ENCODE data around the gene TLR9.

TLR9 gene

GRCh38 chr3:52233108-52233591 is 7.7 kb upstream of the TLR9 start:
- in situ Hi-C loops (cut with MboI; ENCODE audit: low sequenced_read_pairs): loop anchor here (10.0 kb wide), 1 partner anchor 112 kb away; no protein-coding TSS in a partner anchor

GRCh38 chr3:52232279-52233107 is 7.0 kb upstream of the TLR9 start:
- in situ Hi-C loops (cut with MboI; ENCODE audit: low sequenced_read_pairs): loop anchor here (10.0 kb wide), 1 partner anchor 112 kb away; no protein-coding TSS in a partner anchor

DNA sequence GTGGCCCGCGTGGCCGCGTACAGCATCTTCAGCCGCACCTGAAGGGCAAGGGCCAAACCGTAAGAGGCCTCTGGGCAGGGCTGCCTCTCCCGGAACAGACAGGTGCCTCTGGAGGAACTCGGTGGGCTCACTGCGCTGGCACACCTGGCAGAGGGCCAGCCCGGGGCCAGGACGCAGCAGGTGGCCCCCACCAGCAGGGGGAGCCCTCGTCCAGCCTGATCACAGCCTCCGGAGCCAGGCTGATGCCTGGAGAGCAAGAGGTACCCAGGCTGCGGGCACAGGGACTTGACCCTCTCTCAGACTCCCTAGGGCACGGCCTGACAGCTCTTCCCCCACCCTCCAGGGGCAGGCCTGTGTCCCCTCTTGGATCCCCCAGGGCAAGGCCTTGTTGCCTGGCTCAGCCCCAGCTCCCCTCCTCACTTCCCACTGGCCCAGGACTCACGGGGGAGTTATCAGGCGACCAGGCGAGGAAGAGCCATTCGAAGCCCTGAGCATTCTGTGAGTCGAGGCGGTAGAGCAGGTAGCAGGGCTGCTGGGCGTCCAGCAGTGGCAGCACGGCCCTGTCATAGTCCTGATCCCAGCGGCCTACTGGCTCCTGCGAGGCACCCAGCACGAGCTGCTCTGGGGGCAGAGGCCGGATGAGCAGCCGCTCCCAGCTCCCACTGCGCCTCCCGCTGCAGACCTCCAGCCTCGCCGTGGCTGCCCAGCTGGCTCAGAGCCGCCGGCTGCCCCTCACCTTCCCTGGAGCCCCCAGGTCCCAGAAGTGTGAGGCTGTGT is 6.2 kb upstream of the TLR9 start:
- in situ Hi-C loops (cut with MboI; ENCODE audit: low sequenced_read_pairs): loop anchor here (10.0 kb wide), 1 partner anchor 113 kb away; no protein-coding TSS in a partner anchor

GRCh38 chr3:52230889-52231499 is 5.5 kb upstream of the TLR9 start:
- in situ Hi-C loops (cut with MboI; ENCODE audit: low sequenced_read_pairs): loop anchor here (10.0 kb wide), 1 partner anchor 114 kb away; no protein-coding TSS in a partner anchor

DNA sequence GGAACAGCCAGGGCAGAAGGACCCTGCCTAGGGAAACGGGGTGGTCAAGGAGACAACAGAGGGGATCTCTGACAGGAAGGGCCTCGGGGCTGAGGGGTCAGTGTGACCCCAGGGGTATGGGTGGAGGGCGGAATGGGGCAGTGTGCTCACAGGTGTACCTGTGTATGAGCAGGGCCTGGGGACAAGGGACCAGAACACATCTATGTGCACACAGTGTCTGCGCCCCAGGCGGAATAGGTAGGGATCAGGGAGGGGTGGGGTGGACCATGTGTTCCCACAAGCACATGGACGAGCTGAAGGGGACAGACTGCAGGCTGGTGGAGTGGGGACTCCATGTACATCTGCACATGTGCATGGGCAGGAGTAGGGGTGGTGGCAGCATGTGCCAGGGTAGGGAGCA is 5.0 kb upstream of the TLR9 start:
- in situ Hi-C loops (cut with MboI; ENCODE audit: low sequenced_read_pairs): loop anchor here (10.0 kb wide), 1 partner anchor 114 kb away; no protein-coding TSS in a partner anchor

DNA sequence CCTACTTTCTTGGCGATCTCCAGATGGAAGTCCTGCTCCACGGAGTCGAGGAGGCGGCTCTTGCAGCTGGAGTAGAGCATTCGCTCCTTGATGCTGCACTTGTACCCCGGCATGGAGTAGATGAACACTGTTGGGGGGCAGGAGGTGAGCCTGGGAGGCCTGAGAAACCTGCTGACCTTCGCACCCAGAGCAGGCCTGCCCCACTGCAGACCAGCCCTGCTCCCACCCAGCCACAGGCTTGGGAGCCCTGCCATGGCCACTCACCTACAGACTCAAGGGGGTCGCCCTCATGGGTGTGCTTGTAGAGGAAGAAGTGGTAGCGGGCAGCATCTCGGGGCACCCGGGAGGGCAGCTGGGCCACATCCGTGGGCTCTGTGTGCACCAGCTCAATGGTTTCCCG is 4.2 kb upstream of the TLR9 start:
- in situ Hi-C loops (cut with MboI; ENCODE audit: low sequenced_read_pairs): loop anchor here (10.0 kb wide), 1 partner anchor 115 kb away; no protein-coding TSS in a partner anchor

GRCh38 chr3:52228751-52229291 is 3.4 kb upstream of the TLR9 start:
- in situ Hi-C loops (cut with MboI; ENCODE audit: low sequenced_read_pairs): no loop called here

GRCh38 chr3:52228266-52228665 is 2.8 kb upstream of the TLR9 start:
- in situ Hi-C loops (cut with MboI; ENCODE audit: low sequenced_read_pairs): no loop called here

DNA sequence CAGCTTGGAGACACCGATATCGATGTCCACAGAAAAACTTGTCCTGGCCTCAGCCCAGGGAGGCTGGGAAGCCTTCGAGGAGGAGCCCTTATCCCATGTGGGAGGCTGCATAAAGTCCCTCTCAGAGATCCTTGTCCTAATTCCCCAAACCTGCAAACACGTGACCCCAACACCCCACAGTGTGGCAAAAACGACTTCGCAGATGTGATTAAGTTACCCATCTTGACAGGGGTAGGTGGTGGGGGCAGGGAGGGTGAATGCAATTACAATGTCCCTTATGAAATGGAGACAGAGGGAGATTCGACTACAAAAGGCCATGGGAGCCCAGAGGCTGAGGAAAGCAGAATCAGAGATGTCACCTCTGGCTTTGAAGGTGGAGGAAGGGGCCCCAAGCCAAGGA is 2.3 kb upstream of the TLR9 start:
- in situ Hi-C loops (cut with MboI; ENCODE audit: low sequenced_read_pairs): no loop called here

DNA sequence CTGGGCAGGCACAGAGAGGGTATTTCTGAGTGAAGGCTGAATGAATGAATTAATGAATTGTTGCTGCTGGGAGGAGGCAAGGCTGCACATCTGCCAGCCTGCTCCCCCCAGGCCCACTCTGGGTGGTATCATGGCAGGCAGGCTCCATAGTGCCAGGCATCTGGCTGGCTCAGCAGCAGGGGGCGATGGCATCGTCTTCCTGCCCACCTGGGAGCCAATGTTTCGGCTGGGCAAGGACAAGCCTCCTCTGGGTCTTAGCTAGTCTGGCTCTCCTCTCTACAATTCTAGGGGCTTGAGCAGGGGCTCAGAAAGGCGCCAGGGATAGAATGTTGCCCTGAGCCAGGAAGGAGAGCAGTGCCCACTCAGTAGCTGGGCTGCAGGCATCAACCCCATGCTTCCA is 1.7 kb upstream of the TLR9 start:
- in situ Hi-C loops (cut with MboI; ENCODE audit: low sequenced_read_pairs): no loop called here

GRCh38 chr3:52226229-52226817 is 878 bp upstream of the TLR9 start:
- in situ Hi-C loops (cut with MboI; ENCODE audit: low sequenced_read_pairs): no loop called here

DNA sequence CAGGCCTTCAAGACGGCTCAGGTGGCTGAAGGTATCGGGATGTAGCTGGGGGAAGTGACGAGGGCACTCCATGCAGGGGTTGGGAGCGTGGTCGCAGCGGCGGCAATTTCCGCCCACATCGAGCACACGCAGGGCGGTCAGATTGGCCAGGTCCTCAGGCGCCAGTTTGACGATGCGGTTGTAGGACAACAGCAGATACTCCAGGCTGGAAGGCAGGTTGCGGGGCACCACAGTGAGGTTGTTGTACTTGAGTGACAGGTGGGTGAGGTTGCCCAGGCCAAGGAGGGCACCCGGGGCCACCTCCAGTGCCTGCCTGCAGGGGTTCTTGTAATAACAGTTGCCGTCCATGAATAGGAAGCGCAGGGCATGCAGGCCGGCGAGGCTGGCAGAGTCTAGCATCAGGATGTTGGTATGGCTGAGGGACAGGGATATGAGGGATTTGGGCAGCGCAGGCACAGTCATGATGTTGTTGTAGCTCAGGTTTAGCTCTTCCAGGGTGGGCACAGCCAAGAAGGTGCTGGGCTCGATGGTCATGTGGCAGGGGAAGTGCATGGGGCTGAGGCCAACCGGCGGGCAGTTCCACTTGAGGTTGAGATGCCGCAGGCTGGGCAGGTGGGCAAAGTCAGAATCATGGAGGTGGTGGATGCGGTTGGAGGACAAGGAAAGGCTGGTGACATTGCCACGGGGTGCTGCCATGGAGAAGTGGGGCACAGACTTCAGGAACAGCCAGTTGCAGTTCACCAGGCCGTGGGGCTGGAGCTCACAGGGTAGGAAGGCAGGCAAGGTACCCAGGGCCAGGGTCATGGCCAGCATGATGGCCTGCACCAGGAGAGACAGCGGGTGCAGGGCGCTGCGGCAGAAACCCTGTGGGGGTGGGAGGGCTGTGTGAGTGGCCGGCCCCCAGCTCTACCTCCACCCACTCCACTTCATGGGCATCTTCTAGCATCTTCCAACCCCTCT is 1.7 kb downstream of the TLR9 start:
- in situ Hi-C loops (cut with MboI; ENCODE audit: low sequenced_read_pairs): no loop called here

DNA sequence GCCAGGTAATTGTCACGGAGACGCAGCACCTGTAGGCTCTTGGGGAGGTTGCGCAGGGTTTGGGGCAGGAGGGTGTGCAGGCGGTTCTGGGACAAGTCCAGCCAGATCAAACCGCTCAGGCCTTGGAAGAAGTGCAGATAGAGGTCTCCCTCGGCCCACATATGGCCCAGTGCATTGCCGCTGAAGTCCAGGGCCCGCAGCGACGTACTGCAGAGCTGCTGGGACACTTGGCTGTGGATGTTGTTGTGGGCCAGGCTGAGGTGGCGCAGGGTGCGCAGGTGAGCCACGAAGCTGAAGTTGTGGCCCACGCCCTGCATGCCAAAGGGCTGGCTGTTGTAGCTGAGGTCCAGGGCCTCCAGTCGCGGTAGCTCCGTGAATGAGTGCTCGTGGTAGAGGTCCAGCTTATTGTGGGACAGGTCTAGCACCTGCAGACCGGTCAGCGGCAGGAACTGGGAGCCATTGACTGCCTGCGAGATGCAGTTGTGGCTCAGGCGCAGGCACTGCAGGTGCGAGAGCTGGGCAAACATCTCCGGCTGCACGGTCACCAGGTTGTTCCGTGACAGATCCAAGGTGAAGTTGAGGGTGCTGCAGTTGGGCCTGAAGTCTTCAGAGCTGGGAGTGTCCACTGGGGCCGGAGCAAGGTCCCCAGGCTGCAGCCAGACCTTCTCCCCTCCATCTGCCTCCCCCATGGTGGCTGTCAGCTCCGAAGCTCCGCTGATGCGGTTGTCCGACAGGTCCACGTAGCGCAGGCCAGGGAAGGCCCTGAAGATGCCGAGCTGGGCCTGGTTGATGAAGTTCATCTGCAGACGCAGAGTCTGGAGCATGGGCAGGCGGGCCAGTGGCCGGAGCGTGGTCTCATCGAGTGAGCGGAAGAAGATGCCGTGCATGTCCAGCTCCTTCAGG is 2.9 kb downstream of the TLR9 start:
- in situ Hi-C loops (cut with MboI; ENCODE audit: low sequenced_read_pairs): no loop called here

DNA sequence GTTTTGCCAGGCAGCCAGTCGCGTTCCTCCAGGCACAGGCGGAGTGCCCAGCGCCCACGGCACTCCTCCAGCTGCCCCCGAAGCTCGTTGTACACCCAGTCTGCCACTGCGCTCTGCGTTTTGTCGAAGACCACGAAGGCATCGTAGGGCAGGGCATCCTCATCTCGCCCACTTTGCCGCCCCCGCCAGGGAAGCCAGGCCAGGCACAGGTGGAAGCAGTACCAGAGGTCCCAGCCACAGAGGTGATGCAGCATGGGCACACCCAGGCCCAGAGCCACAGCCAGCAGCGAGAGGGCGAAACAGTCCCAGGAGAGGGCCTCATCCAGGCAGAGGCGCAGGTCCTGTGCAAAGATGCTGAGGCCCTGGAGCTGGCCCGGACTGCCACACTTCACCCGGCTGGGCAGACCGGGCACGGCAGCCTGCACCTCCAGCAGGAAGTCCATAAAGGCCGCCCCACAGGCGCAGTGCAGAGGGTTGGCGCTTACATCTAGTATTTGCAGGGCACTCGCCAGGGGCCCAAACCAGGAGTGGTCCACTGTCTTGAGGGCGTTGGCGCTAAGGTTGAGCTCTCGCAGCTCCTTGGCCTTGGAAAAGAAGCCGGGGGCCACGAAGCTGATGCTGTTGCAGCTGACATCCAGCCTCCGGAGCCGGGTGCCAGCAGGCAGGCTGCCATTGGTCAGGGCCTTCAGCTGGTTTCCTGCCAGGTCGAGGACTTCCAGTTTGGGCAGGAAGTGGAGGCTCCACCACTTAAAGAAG is 3.7 kb downstream of the TLR9 start:
- in situ Hi-C loops (cut with MboI; ENCODE audit: low sequenced_read_pairs): no loop called here

GRCh38 chr3:52221141-52221562 is 4.3 kb downstream of the TLR9 start:
- in situ Hi-C loops (cut with MboI; ENCODE audit: low sequenced_read_pairs): no loop called here

DNA sequence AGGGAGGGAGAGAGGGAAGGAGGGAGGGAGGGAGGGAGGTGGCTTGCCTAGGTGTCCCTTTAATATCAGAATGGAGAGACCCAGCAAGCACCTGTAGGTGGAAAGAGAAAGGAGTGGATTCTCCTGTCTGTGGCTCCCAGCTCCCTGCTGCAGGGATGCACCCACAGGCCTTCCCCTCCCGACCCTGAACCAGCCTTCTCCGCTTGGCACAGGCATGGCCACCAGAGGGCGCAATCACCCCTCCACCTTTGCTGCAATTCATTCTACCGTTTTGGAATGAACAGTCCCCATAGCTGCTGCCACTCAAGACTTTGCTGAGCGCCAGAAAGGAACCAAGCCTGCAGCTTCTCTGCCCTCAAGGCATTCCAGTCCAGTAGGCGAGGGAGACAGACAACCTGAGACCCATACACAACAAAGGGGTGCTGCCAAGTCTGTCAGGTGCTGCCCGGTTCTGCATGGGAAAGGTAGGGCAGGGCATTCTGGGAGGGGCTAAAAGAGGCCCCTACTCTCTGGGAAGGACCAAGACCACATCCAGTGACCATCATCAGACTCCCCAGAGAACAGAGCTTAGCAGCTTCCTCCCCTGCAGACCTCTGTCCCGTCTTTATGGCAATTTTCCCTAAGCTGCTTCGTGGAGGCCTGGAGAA is 4.9 kb downstream of the TLR9 start:
- in situ Hi-C loops (cut with MboI; ENCODE audit: low sequenced_read_pairs): no loop called here
